T-helper 9 cell (primary cell): ENCODE data around the gene SSTR3.
"Not testable (repeated sequence)": the region's sequence is repeated elsewhere in the genome, so short reads cannot be mapped to it uniquely, and the experiment has no call there.

Source experiments
- DNase-seq: peaks from one replicate; pipeline ENCODE4 v3.0.0-alpha.2; 2020

SSTR3 gene

GRCh38 chr22:37209140-37209845 lies 3.0 kb downstream of the SSTR3 start:
- no peak for DNase-seq

- no peak for DNase-seq
Observed at GRCh38 chr22:37208401-37209139, 3.7 kb downstream of the SSTR3 start.

- DNase-seq, result no peak
Observed at GRCh38 chr22:37207981-37208380, 4.3 kb downstream of the SSTR3 start.

- no peak for DNase-seq
Observed at GRCh38 chr22:37206841-37207821, 5.1 kb downstream of the SSTR3 start.

GRCh38 chr22:37206118-37206840 lies 6.0 kb downstream of the SSTR3 start:
- no peak for DNase-seq

GRCh38 chr22:37205046-37205445 lies 7.2 kb downstream of the SSTR3 start:
- DNase-seq, result no peak

GRCh38 chr22:37204045-37204655 lies 8.1 kb downstream of the SSTR3 start:
- no peak for DNase-seq

- no peak for DNase-seq
Observed at GRCh38 chr22:37203354-37204044, 8.8 kb downstream of the SSTR3 start.

- DNase-seq, result no peak
Observed at GRCh38 chr22:37202716-37203115, 9.6 kb downstream of the SSTR3 start.

GRCh38 chr22:37202001-37202555 lies 10.2 kb downstream of the SSTR3 start:
- no peak for DNase-seq

- not testable (repeated sequence) for DNase-seq
Observed at GRCh38 chr22:37201443-37201820, 10.8 kb downstream of the SSTR3 start.

- DNase-seq, result no peak
Observed at GRCh38 chr22:37199760-37200108, 12.5 kb downstream of the SSTR3 start.

GRCh38 chr22:37199103-37199759 lies 13.0 kb downstream of the SSTR3 start:
- peak; percentile 99 for DNase-seq

- DNase-seq, result peak; percentile 94
Observed at GRCh38 chr22:37198258-37199102, 13.8 kb downstream of the SSTR3 start.

- DNase-seq, result no peak
Observed at GRCh38 chr22:37197451-37198257, 14.6 kb downstream of the SSTR3 start.

- no peak for DNase-seq
Observed at GRCh38 chr22:37196539-37197450, 15.5 kb downstream of the SSTR3 start.

GRCh38 chr22:37195921-37196320 lies 16.4 kb downstream of the SSTR3 start:
- DNase-seq, result no peak

- DNase-seq, result no peak
Observed at GRCh38 chr22:37194750-37195149, 17.5 kb downstream of the SSTR3 start.
